ENCODE measurements around the gene GBX2.

GBX2 gene

DNA sequence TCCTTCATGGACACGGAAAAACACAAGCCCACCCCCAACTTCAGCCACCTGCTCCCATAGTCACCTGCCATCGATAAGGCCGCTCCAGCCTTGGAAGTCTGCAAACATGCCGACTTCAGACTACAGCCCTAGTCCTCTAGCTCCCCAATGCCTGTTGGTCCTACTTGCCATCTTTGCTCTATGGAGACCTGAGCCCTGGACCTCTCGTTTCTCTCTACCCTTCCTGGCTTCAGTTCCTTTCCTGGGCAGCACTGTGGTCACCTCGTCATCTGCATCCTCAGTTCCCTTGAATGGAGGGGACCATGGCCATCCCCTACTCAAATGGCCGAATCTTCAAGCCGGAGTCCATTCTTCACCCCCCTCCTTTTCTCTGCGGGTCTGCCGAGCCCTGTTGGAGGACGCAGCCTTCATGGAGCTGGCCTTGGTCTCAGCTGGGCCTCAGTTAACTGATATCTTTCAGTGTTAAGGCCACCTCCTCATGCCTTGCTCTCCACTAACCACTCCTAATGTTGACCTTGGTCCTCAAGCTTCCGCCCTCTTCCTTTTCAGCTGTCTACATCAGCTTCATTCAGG is 47.7 kb upstream of the GBX2 start:
- no peak for ATAC-seq
- TF ChIP-seq GLIS3 (CRISPR knock-in tag; IDR thresholded peaks at IDR 0.05), result no peak
- no peak for TF ChIP-seq ISL1 (CRISPR knock-in tag; IDR thresholded peaks at IDR 0.05)
- no peak for TF ChIP-seq ZC3H10 (CRISPR knock-in tag; IDR thresholded peaks at IDR 0.05)
- TF ChIP-seq ARNTL (CRISPR knock-in tag; IDR thresholded peaks at IDR 0.05; ENCODE audit: borderline replicate concordance, low read depth), result no peak
- no peak for TF ChIP-seq TCF4 (CRISPR knock-in tag; IDR thresholded peaks at IDR 0.05; ENCODE audit: borderline replicate concordance)
- no peak for TF ChIP-seq CSDC2 (CRISPR knock-in tag; IDR thresholded peaks at IDR 0.05)
- no peak for TF ChIP-seq BACH2 (CRISPR knock-in tag; IDR thresholded peaks at IDR 0.05; ENCODE audit: borderline replicate concordance)
- TF ChIP-seq, protein P1, sequence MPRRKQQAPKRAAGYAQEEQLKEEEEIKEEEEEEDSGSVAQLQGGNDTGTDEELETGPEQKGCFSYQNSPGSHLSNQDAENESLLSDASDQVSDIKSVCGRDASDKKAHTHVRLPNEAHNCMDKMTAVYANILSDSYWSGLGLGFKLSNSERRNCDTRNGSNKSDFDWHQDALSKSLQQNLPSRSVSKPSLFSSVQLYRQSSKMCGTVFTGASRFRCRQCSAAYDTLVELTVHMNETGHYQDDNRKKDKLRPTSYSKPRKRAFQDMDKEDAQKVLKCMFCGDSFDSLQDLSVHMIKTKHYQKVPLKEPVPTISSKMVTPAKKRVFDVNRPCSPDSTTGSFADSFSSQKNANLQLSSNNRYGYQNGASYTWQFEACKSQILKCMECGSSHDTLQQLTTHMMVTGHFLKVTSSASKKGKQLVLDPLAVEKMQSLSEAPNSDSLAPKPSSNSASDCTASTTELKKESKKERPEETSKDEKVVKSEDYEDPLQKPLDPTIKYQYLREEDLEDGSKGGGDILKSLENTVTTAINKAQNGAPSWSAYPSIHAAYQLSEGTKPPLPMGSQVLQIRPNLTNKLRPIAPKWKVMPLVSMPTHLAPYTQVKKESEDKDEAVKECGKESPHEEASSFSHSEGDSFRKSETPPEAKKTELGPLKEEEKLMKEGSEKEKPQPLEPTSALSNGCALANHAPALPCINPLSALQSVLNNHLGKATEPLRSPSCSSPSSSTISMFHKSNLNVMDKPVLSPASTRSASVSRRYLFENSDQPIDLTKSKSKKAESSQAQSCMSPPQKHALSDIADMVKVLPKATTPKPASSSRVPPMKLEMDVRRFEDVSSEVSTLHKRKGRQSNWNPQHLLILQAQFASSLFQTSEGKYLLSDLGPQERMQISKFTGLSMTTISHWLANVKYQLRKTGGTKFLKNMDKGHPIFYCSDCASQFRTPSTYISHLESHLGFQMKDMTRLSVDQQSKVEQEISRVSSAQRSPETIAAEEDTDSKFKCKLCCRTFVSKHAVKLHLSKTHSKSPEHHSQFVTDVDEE (CRISPR knock-in tag; IDR thresholded peaks at IDR 0.05), result no peak
- no peak for TF ChIP-seq ZNF8 (CRISPR knock-in tag; IDR thresholded peaks at IDR 0.05)
- TF ChIP-seq, protein P2, sequence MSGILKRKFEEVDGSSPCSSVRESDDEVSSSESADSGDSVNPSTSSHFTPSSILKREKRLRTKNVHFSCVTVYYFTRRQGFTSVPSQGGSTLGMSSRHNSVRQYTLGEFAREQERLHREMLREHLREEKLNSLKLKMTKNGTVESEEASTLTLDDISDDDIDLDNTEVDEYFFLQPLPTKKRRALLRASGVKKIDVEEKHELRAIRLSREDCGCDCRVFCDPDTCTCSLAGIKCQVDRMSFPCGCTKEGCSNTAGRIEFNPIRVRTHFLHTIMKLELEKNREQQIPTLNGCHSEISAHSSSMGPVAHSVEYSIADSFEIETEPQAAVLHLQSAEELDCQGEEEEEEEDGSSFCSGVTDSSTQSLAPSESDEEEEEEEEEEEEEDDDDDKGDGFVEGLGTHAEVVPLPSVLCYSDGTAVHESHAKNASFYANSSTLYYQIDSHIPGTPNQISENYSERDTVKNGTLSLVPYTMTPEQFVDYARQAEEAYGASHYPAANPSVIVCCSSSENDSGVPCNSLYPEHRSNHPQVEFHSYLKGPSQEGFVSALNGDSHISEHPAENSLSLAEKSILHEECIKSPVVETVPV (CRISPR knock-in tag; IDR thresholded peaks at IDR 0.05), result no peak
- no peak for TF ChIP-seq ZFP3 (CRISPR knock-in tag; IDR thresholded peaks at IDR 0.05)
- TF ChIP-seq ZFP30 (CRISPR knock-in tag; IDR thresholded peaks at IDR 0.05), result no peak
- TF ChIP-seq ESRRG (CRISPR knock-in tag; IDR thresholded peaks at IDR 0.05), result no peak
- no peak for TF ChIP-seq TOX (CRISPR knock-in tag; IDR thresholded peaks at IDR 0.05; ENCODE audit: borderline replicate concordance)
- no peak for TF ChIP-seq PPARA (CRISPR knock-in tag; IDR thresholded peaks at IDR 0.05; ENCODE audit: borderline replicate concordance)
- TF ChIP-seq OSR1 (CRISPR knock-in tag; IDR thresholded peaks at IDR 0.05), result no peak
- TF ChIP-seq, protein P3, sequence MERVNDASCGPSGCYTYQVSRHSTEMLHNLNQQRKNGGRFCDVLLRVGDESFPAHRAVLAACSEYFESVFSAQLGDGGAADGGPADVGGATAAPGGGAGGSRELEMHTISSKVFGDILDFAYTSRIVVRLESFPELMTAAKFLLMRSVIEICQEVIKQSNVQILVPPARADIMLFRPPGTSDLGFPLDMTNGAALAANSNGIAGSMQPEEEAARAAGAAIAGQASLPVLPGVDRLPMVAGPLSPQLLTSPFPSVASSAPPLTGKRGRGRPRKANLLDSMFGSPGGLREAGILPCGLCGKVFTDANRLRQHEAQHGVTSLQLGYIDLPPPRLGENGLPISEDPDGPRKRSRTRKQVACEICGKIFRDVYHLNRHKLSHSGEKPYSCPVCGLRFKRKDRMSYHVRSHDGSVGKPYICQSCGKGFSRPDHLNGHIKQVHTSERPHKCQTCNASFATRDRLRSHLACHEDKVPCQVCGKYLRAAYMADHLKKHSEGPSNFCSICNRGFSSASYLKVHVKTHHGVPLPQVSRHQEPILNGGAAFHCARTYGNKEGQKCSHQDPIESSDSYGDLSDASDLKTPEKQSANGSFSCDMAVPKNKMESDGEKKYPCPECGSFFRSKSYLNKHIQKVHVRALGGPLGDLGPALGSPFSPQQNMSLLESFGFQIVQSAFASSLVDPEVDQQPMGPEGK (CRISPR knock-in tag; IDR thresholded peaks at IDR 0.05; ENCODE audit: borderline replicate concordance), result no peak

DNA sequence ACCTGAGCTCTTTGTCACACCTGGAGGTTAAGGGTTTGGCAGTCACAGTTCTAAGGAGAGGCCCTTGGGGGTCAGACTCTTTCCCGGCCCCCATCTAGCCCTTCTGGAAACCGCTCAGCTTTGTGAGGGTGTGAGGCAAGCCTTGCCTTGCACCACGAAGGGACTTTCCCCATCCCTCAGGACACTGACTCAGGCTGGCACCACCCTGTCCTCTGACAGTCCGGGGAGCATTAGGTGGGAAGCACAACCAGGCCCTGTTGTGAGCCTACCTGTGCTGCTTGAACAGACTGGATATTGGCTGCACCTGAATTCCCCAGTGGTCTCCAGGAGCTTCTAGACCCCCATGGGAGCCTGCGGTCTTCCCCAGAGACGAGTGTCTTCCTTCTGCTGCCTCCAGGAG is 47.0 kb upstream of the GBX2 start:
- TF ChIP-seq, protein P3 (CRISPR knock-in tag; IDR thresholded peaks at IDR 0.05; ENCODE audit: borderline replicate concordance), result no peak
- no peak for TF ChIP-seq TCF4 (CRISPR knock-in tag; IDR thresholded peaks at IDR 0.05; ENCODE audit: borderline replicate concordance)
- no peak for TF ChIP-seq TOX (CRISPR knock-in tag; IDR thresholded peaks at IDR 0.05; ENCODE audit: borderline replicate concordance)
- no peak for TF ChIP-seq ESRRG (CRISPR knock-in tag; IDR thresholded peaks at IDR 0.05)
- TF ChIP-seq, protein P1 (CRISPR knock-in tag; IDR thresholded peaks at IDR 0.05), result no peak
- TF ChIP-seq ZNF70 (CRISPR knock-in tag; IDR thresholded peaks at IDR 0.05), result no peak
- no peak for TF ChIP-seq ZC3H10 (CRISPR knock-in tag; IDR thresholded peaks at IDR 0.05)
- no peak for TF ChIP-seq ISL1 (CRISPR knock-in tag; IDR thresholded peaks at IDR 0.05)
- TF ChIP-seq ZNF8 (CRISPR knock-in tag; IDR thresholded peaks at IDR 0.05), result no peak
- no peak for TF ChIP-seq ARNTL (CRISPR knock-in tag; IDR thresholded peaks at IDR 0.05; ENCODE audit: borderline replicate concordance, low read depth)
- no peak for TF ChIP-seq GLIS3 (CRISPR knock-in tag; IDR thresholded peaks at IDR 0.05)
- TF ChIP-seq ZFP30 (CRISPR knock-in tag; IDR thresholded peaks at IDR 0.05), result no peak
- TF ChIP-seq BACH2 (CRISPR knock-in tag; IDR thresholded peaks at IDR 0.05; ENCODE audit: borderline replicate concordance), result no peak
- no peak for TF ChIP-seq OSR1 (CRISPR knock-in tag; IDR thresholded peaks at IDR 0.05)
- TF ChIP-seq ZNF565 (CRISPR knock-in tag; conservative IDR thresholded peaks at IDR 0.05; ENCODE audit: low read depth), result no peak
- TF ChIP-seq CSDC2 (CRISPR knock-in tag; IDR thresholded peaks at IDR 0.05), result no peak
- TF ChIP-seq RARB (CRISPR knock-in tag; IDR thresholded peaks at IDR 0.05), result no peak
- TF ChIP-seq ZFP3 (CRISPR knock-in tag; IDR thresholded peaks at IDR 0.05), result no peak
- no peak for TF ChIP-seq PPARA (CRISPR knock-in tag; IDR thresholded peaks at IDR 0.05; ENCODE audit: borderline replicate concordance)
- TF ChIP-seq, protein P4, sequence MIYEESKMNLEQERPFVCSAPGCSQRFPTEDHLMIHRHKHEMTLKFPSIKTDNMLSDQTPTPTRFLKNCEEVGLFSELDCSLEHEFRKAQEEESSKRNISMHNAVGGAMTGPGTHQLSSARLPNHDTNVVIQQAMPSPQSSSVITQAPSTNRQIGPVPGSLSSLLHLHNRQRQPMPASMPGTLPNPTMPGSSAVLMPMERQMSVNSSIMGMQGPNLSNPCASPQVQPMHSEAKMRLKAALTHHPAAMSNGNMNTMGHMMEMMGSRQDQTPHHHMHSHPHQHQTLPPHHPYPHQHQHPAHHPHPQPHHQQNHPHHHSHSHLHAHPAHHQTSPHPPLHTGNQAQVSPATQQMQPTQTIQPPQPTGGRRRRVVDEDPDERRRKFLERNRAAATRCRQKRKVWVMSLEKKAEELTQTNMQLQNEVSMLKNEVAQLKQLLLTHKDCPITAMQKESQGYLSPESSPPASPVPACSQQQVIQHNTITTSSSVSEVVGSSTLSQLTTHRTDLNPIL (CRISPR knock-in tag; IDR thresholded peaks at IDR 0.05; ENCODE audit: low read depth), result no peak
- no peak for ATAC-seq
